Tibial nerve (tissue), 4 donors: ENCODE results near the gene SHROOM3. TPM values are rescaled to one million over a fixed set of nuclear protein-coding genes. Genes with fewer than 3 reads are reported as not detected.

Experiments
- DNase-seq, 2 donors: peaks; one replicate each; pipeline ENCODE4 v3.0.0-alpha.2; 2019; ENCODE audit warnings: low spot score in 2 of 2
- H3K27ac ChIP-seq, 4 donors: fragments of 200-600 bp; sonication (generic) in 3 of 4; one replicate each; pipeline ENCODE4 v1.5.1; 2017 to 2019; ENCODE audit warnings: mild to moderate bottlenecking in 1 of 4
- H3K27me3 ChIP-seq, 2 donors: fragments of 200-600 bp; sonication (generic) in 1 of 2; one replicate each; pipeline versions ENCODE4 v1.5.1 to v1.6.0; 2017 to 2019
- H3K36me3 ChIP-seq, 3 donors: fragments of 200-600 bp; sonication (generic); one replicate each; pipeline ENCODE4 v1.5.1; 2018 to 2019
- H3K4me1 ChIP-seq, 4 donors: fragments of 200-600 bp; sonication (generic) in 3 of 4; one replicate each; pipeline ENCODE4 v1.5.1; 2017 to 2019
- H3K4me3 ChIP-seq, 4 donors: fragments of 200-600 bp; sonication (generic) in 3 of 4; one replicate each; pipeline ENCODE4 v1.5.1; 2017 to 2019; ENCODE audit warnings: mild to moderate bottlenecking in 1 of 4, moderate library complexity in 1 of 4
- H3K9me3 ChIP-seq, 4 donors: fragments of 200-600 bp; sonication (generic) in 3 of 4; one replicate each; pipeline ENCODE4 v1.5.1; 2017 to 2019
- EP300 ChIP-seq, 2 donors: sonication (generic); formaldehyde crosslinking; IDR thresholded peaks; one replicate each; pipeline ENCODE4 v1.6.1; 2017; ENCODE audit warnings: antibody characterized with exemption in 2 of 2, mild to moderate bottlenecking in 1 of 2
- POLR2A ChIP-seq, 2 donors: fragments of 450-650 bp; IDR thresholded peaks; one replicate each; pipeline ENCODE4 v1.6.1; 2017; ENCODE audit warnings: antibody characterized with exemption in 2 of 2, mild to moderate bottlenecking in 2 of 2, moderate library complexity in 2 of 2
- WGBS, 2 donors: methylation state at CpG; one replicate each; pipeline ENCODE4 v1.1.5; 2018; 5-methylcytosine and 5-hydroxymethylcytosine counted together
- total RNA-seq, 4 donors: library from RNA; depleted of rRNA; stranded (reverse); fragments of >200 nt; gene quantifications; one replicate each; pipeline ENCODE4 v1.1.0, GENCODE V29; 2016
- TF ChIP-seq, protein P1 (sequence below), 5 experiments: fragments of 200-600 bp in 3 of 5; fragments of 450-650 bp in 2 of 5; sonication (generic) in 3 of 5; IDR thresholded peaks; one replicate each; pipeline ENCODE4 v1.5.1; 2016 to 2019; ENCODE audit warnings: antibody characterized with exemption in 5 of 5, mild to moderate bottlenecking in 3 of 5, moderate library complexity in 2 of 5

SHROOM3 gene
- total RNA-seq, 4 donors from 2014 or later: 28.0 to 49.8 (median 37.9) TPM

DNA sequence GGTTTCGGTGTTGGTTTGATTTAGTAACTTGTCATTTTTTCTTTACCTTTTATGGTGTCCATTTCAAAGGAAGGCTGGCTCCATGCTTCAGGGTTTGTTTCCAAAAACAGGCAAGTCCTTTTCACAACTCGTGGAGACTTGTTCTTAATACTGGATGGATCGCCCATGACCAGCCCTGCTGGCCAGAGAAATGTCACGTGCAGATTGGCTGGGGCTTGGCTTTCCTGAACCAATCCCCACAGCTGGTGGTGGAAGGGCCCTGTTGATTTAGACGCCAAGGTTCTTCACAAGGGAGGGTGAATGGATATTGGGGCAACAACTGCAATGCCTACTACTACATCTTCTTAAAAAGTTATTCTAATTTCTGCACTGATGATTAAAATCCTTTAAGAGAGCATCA is 92.6 kb downstream of the SHROOM3 start:
- no peaks in the 10 kb centered on the region for H3K36me3 ChIP-seq
- no peak for DNase-seq
- TF ChIP-seq, protein P1, sequence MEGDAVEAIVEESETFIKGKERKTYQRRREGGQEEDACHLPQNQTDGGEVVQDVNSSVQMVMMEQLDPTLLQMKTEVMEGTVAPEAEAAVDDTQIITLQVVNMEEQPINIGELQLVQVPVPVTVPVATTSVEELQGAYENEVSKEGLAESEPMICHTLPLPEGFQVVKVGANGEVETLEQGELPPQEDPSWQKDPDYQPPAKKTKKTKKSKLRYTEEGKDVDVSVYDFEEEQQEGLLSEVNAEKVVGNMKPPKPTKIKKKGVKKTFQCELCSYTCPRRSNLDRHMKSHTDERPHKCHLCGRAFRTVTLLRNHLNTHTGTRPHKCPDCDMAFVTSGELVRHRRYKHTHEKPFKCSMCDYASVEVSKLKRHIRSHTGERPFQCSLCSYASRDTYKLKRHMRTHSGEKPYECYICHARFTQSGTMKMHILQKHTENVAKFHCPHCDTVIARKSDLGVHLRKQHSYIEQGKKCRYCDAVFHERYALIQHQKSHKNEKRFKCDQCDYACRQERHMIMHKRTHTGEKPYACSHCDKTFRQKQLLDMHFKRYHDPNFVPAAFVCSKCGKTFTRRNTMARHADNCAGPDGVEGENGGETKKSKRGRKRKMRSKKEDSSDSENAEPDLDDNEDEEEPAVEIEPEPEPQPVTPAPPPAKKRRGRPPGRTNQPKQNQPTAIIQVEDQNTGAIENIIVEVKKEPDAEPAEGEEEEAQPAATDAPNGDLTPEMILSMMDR (IDR thresholded peaks at IDR 0.05): no peak
- TF ChIP-seq POLR2A (IDR thresholded peaks at IDR 0.05) (no peak), EP300 (IDR thresholded peaks at IDR 0.05) (no peak)
- no peaks in the 10 kb centered on the region for H3K4me1 ChIP-seq
- no peaks in the 10 kb centered on the region for H3K27me3 ChIP-seq
- H3K9me3 ChIP-seq: no peaks in the 10 kb centered on the region
- no peak overlapping the region for H3K27ac ChIP-seq
- no peak overlapping the region for H3K4me3 ChIP-seq
- WGBS, 2 donors: 92% methylated on average over 5 of the region's 5 CpGs

DNA sequence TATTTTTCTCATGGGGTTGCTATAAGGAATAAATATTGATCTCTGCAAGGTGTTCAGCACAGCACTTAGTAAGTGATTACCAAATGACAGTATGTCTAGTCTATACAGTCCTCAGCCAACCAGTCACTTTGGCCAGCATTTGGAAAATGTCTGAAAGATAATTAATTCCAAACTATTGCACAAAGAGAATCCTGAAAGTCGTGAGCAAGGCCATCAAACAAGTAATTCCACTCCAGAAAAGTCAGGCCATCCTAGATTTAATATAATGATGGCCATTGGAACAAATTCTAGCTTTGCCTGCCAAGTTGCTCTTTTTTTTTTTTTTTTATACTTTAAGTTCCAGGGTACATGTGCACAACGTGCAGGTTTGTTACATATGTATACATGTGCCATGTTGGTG is 96.6 kb downstream of the SHROOM3 start:
- 62 to 64% methylated on average over 2 of the region's 2 CpGs for WGBS, 2 donors
- Histone ChIP-seq H3K27ac (no peak overlapping the region), H3K27me3 (no peaks in the 10 kb centered on the region), H3K4me3 (no peak overlapping the region), H3K4me1 (peaks cover 0 to 9% (median 2%) of the 10 kb centered on the region in 4 donors), H3K9me3 (no peaks in the 10 kb centered on the region), H3K36me3 (no peaks in the 10 kb centered on the region)
- TF ChIP-seq, protein P1 (IDR thresholded peaks at IDR 0.05): no peak
- TF ChIP-seq EP300 (IDR thresholded peaks at IDR 0.05) (no peak), POLR2A (IDR thresholded peaks at IDR 0.05) (no peak)
- no peak for DNase-seq

DNA sequence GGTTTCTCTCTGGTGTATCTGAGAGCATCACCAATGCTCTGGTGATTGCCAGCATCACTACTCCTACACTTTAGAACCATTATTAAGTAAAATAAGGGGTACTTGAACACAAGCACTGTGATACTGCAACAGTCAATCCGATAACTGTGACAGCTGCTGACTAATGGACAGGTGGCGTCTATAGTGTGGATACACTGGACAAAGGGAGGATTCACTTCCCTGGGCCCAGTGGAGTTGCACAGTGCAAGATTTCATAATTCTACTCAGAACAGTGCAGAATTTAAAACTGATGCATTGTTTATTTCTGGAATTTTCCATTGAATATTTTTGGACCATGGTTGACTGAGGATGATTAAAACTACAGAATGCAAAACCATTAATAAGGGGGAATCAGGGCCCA is 97.8 kb downstream of the SHROOM3 start:
- H3K9me3 ChIP-seq: no peaks in the 10 kb centered on the region
- no peaks in the 10 kb centered on the region for H3K36me3 ChIP-seq
- no peak overlapping the region for H3K27ac ChIP-seq
- WGBS, 2 donors: 36 to 48% methylated on average over 2 of the region's 2 CpGs
- H3K4me3 ChIP-seq: no peak overlapping the region
- TF ChIP-seq, protein P1 (IDR thresholded peaks at IDR 0.05): no peak
- TF ChIP-seq POLR2A (IDR thresholded peaks at IDR 0.05) (no peak), EP300 (IDR thresholded peaks at IDR 0.05) (no peak)
- H3K4me1 ChIP-seq: peaks cover 0 to 9% (median 2%) of the 10 kb centered on the region in 4 donors
- no peak for DNase-seq
- no peaks in the 10 kb centered on the region for H3K27me3 ChIP-seq

DNA sequence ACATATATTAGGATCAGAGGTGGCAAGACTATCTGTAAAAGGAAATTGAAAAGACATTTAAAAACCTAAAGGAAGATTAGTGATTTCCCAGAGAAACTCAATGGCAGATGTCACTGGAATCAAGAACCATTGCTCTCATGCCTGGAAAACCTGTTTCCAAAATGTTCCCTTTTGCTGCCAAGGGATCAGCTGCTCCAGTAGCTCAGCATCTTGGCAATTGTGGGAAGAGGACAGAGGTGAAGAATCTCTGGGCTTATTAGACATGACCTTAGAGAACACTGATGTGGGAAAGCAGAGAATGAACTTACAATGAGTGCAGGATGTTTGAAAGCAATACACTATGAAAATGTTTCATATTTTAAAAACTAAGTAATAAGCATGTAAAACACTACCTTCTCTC is 98.3 kb downstream of the SHROOM3 start:
- Histone ChIP-seq H3K27ac (no peak overlapping the region), H3K36me3 (no peaks in the 10 kb centered on the region), H3K4me3 (no peak overlapping the region), H3K4me1 (peaks cover 0 to 9% (median 2%) of the 10 kb centered on the region in 4 donors), H3K9me3 (no peaks in the 10 kb centered on the region), H3K27me3 (no peaks in the 10 kb centered on the region)
- DNase-seq: peak in 1 of 2 donors; percentile 47
- TF ChIP-seq, protein P1 (IDR thresholded peaks at IDR 0.05): no peak
- TF ChIP-seq EP300 (IDR thresholded peaks at IDR 0.05) (peak in 1 of 2 donors; percentile 74), POLR2A (IDR thresholded peaks at IDR 0.05) (no peak)

DNA sequence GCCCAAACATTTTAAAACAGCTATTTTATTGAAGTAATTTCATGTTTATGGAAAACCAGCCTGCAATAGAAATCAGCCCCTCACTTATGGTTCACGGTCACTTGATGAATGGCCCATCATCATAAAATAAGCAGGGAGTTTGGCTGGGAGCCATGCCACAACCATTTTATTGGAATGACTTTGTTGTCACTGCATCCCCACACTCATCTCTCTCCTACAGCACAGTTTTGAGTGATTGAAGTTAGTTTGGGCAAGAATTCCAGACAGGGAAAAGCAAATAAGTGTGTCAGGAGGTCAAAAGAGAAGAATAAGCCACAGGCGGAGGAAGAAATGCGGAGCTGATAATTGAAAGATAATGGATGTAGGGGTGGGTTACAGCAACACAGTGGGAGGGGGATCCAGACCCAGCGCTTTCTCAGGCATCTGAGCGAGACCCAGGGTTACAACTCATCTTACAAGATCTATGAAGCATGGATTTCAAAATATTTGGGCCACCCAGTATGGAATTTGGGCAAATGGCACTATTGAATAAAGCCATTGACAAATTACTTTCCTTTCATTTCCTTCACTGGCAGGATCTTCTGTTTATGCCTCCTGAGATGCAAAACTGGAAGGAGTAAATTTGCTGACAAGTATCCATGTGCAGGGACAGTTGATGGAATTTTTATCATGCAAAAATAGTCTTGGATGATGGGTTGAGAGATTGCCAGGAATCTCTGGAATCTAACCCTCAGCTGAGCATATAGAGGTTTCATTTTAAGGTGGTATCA is 100.8 kb downstream of the SHROOM3 start:
- whole genome bisulfite sequencing, 2 donors: 55 to 56% methylated on average over 5 of the region's 5 CpGs
- H3K27ac ChIP-seq: no peak overlapping the region
- TF ChIP-seq, protein P1 (IDR thresholded peaks at IDR 0.05): no peak
- TF ChIP-seq POLR2A (IDR thresholded peaks at IDR 0.05): no peak
- TF ChIP-seq EP300 (IDR thresholded peaks at IDR 0.05): no peak

More for the DNA sequence above, 100.8 kb downstream of the SHROOM3 start:
- no peaks in the 10 kb centered on the region for H3K27me3 ChIP-seq
- no peak for DNase-seq
- H3K4me3 ChIP-seq: no peak overlapping the region
- H3K4me1 ChIP-seq: peaks cover 0 to 14% (median 2%) of the 10 kb centered on the region in 4 donors
- H3K9me3 ChIP-seq: no peaks in the 10 kb centered on the region
- H3K36me3 ChIP-seq: no peaks in the 10 kb centered on the region
